Neural progenitor cell (in vitro differentiated cells): ENCODE data around the gene ABCC6.

Experiments
- EZH2 ChIP-seq: fragments of 200-600 bp; sonication (generic); IDR thresholded peaks from 2 replicates; pipeline ENCODE4 v1.6.1; 2017; ENCODE audit warnings: antibody characterized with exemption, mild to moderate bottlenecking, moderate library complexity
- TF ChIP-seq, protein P1 (sequence below): fragments of 200-600 bp; sonication (generic); IDR thresholded peaks from 2 replicates; pipeline ENCODE4 v1.5.1; 2017; ENCODE audit warnings: antibody characterized with exemption, mild to moderate bottlenecking

GRCh38 chr16:16149710-16150116, 73.6 kb downstream of the ABCC6 start:
- TF ChIP-seq, protein P1, sequence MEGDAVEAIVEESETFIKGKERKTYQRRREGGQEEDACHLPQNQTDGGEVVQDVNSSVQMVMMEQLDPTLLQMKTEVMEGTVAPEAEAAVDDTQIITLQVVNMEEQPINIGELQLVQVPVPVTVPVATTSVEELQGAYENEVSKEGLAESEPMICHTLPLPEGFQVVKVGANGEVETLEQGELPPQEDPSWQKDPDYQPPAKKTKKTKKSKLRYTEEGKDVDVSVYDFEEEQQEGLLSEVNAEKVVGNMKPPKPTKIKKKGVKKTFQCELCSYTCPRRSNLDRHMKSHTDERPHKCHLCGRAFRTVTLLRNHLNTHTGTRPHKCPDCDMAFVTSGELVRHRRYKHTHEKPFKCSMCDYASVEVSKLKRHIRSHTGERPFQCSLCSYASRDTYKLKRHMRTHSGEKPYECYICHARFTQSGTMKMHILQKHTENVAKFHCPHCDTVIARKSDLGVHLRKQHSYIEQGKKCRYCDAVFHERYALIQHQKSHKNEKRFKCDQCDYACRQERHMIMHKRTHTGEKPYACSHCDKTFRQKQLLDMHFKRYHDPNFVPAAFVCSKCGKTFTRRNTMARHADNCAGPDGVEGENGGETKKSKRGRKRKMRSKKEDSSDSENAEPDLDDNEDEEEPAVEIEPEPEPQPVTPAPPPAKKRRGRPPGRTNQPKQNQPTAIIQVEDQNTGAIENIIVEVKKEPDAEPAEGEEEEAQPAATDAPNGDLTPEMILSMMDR = no peak
- TF ChIP-seq EZH2 = no peak
